ENCODE results near the gene AGBL1.

Gene AGBL1

GRCh38 chr15:86813892-86814291 is 734.2 kb downstream of the AGBL1 start:
- DNase-seq (ENCODE audit: low spot score) = no peak

GRCh38 chr15:86829245-86829644 is 749.6 kb downstream of the AGBL1 start:
- DNase-seq (ENCODE audit: low spot score) = no peak

GRCh38 chr15:86830304-86830703 is 750.6 kb downstream of the AGBL1 start:
- DNase-seq (ENCODE audit: low spot score) = no peak

GRCh38 chr15:86833595-86833994 is 753.9 kb downstream of the AGBL1 start:
- no peak for DNase-seq (ENCODE audit: low spot score)

- no peak for DNase-seq (ENCODE audit: low spot score)
Measured at GRCh38 chr15:86834115-86834863, 754.6 kb downstream of the AGBL1 start.

GRCh38 chr15:86837294-86838061 is 757.8 kb downstream of the AGBL1 start:
- DNase-seq (ENCODE audit: low spot score) = no peak

GRCh38 chr15:86839502-86839901 is 759.8 kb downstream of the AGBL1 start:
- DNase-seq (ENCODE audit: low spot score) = no peak

GRCh38 chr15:86840996-86841395 is 761.3 kb downstream of the AGBL1 start:
- no peak for DNase-seq (ENCODE audit: low spot score)

- DNase-seq (ENCODE audit: low spot score) = no peak
Measured at GRCh38 chr15:86842199-86842598, 762.5 kb downstream of the AGBL1 start.

GRCh38 chr15:86846036-86846435 is 766.4 kb downstream of the AGBL1 start:
- no peak for DNase-seq (ENCODE audit: low spot score)

GRCh38 chr15:86849136-86849535 is 769.5 kb downstream of the AGBL1 start:
- DNase-seq (ENCODE audit: low spot score) = no peak

- no peak for DNase-seq (ENCODE audit: low spot score)
Measured at GRCh38 chr15:86849558-86850285, 770.1 kb downstream of the AGBL1 start.

GRCh38 chr15:86850939-86851338 is 771.3 kb downstream of the AGBL1 start:
- no peak for DNase-seq (ENCODE audit: low spot score)

GRCh38 chr15:86852741-86853140 is 773.1 kb downstream of the AGBL1 start:
- no peak for DNase-seq (ENCODE audit: low spot score)

GRCh38 chr15:86854176-86854575 is 774.5 kb downstream of the AGBL1 start:
- DNase-seq (ENCODE audit: low spot score) = no peak

GRCh38 chr15:86855307-86856291 is 775.9 kb downstream of the AGBL1 start:
- DNase-seq (ENCODE audit: low spot score) = no peak

- no peak for DNase-seq (ENCODE audit: low spot score)
Measured at GRCh38 chr15:86857701-86858100, 778.0 kb downstream of the AGBL1 start.

- DNase-seq (ENCODE audit: low spot score) = no peak
Measured at GRCh38 chr15:86863226-86863915, 783.7 kb downstream of the AGBL1 start.

GRCh38 chr15:86865920-86866319 is 786.2 kb downstream of the AGBL1 start:
- DNase-seq (ENCODE audit: low spot score) = no peak

GRCh38 chr15:86870846-86871245 is 791.2 kb downstream of the AGBL1 start:
- DNase-seq (ENCODE audit: low spot score) = no peak

- DNase-seq (ENCODE audit: low spot score) = no peak
Measured at GRCh38 chr15:86871964-86872363, 792.3 kb downstream of the AGBL1 start.

Data from NAMALWA (cell line).